D721Med (cell line): ENCODE results near the gene PLCB1.
"Not testable (repeated sequence)": the region's sequence is repeated elsewhere in the genome, so short reads cannot be mapped to it uniquely, and the experiment has no call there.

ENCODE experiments used
- DNase-seq: peaks from one replicate; pipeline ENCODE4 v3.0.0; 2011; ENCODE audit warnings: low spot score; ENCODE audit not compliant: insufficient read length
- FAIRE-seq: peaks from 2 replicates; lab custom pipeline; 2011; peaks lifted over from hg19 to GRCh38; lab: Jason Lieb, UNC
- CTCF ChIP-seq: IDR thresholded peaks from 2 replicates; pipeline ENCODE4 v1.5.1; 2012; ENCODE audit warnings: mild to moderate bottlenecking, control low read depth; ENCODE audit not compliant: insufficient read depth; ENCODE audit errors: missing control alignments

PLCB1 gene

DNA sequence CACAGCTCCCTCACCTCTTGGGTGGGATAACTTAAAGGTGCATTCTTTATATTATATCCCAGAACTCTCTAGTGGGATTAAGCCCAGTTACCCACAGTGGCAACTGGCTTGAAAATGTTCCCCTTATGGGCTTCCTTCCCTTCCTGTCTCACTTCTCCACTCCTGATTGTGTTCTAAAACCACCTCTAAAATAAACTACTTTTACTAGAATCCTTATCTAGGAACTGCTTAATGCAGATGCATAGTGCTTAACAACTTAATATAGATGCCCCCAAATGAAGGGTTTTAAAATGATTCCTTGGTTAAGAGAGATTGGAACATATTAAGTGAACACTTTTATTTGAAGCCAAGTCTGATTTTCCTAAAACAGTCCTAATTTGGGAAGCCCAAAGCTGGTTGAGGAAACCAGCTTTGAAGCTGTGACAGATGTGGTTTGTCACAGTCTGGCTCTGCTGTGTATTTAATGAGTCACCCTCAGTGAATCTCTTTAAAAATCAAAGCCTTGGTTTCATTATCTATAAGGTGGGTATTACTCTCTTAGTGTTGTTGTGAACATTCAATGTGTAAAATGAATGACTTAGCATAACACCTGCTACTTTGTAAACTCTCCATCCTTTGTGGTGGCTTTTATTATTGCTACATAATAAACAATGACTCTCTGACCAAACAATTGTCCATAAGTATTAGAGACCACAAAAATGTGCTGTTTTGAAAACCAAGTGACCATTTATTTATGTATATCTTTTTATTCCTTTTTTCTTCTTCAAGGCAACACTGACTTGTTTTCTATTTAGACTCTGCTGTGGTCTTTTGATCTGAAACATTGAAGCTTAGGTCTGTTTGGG lies 24.4 kb downstream of the PLCB1 start:
- no peak for DNase-seq
- FAIRE-seq: no peak
- no peak for TF ChIP-seq CTCF

- FAIRE-seq, DNase-seq: not testable (repeated sequence)
Observed at GRCh38 chr20:8159217-8159616, 27.2 kb downstream of the PLCB1 start.

DNA sequence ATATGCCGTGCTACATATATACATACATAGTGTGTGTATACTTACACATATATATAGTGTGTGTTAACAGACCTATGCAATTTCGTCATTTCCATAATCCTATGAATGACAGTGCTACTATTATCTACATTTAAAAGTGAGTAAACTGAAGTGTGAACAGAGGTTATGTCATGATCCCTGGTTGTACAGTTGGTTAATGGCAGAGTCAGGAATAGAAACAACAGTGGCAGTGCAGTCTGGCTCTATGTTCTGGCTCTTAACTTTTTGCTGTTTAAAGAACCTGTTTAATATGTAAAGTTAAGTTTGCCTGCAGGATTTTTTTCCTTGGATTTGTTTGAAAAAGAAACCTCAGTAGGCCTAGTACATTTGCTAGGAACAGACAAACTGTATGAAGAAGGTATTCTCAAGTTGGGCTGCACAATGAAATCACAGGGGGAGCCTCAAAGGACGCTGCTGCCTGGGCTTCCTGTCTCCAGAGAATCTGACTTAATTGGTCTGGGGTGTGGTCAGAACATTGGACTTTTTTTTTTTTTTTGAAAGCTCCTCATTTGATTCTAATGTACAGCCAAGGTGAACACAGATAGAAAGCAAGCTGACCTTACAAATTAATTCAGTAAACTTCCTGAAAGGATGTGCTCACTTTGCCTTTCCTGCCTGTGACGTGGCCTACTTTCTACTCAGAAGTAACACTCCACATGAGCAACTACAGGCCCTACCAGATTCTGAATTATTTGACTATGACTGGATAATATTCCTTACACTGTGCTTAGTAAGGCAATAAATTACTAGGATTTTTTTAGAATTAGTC lies 29.4 kb downstream of the PLCB1 start:
- no peak for DNase-seq
- no peak for FAIRE-seq
- TF ChIP-seq CTCF: no peak

GRCh38 chr20:8162610-8163009 lies 30.5 kb downstream of the PLCB1 start:
- DNase-seq (no peak), FAIRE-seq (no peak)
- no peak for TF ChIP-seq CTCF

DNA sequence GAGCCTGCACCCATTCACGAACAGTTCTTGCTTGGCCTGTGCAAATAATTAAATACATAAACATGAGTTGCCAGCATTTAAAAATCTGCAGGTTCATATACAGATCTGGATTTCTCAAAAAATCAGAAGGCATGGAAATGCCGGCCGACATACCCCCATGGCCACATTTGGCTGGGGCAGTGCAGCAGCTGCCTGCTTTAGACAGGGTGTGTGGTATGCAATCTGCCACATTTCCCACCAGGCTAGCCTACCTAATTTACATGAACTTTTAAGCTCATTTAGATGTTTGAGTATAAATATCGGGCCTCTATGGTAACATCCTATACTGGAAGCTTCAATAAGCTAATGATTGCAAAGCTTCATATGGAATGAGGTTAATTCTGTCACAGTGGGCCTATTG lies 31.5 kb downstream of the PLCB1 start:
- FAIRE-seq (no peak), DNase-seq (no peak)
- no peak for TF ChIP-seq CTCF

- no peak for DNase-seq
- FAIRE-seq: no peak
- no peak for TF ChIP-seq CTCF
Observed at GRCh38 chr20:8166730-8167129, 34.7 kb downstream of the PLCB1 start.

DNA sequence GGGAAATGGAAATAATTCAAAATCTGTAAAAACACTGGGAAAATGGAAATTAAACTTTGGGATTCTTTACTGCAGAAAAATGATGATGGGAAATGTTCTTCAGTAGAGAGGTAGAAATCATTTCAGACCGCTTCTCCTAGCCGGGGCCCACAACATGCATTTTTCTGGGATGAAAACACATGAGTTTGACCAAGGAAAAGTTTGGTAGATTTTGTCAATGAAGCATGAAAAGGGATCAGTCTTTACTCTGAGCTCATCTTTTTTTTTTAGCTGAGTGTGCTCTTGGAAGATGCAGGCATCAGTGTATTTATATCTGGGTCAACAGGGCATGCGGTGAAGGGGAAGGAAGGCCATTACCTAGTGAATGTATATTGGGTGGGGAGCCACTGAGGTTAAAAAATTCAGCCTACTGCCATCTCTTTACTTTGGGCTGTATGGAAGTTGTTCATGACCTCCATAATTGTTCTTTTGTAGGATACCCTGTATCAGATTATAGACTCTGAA lies 36.8 kb downstream of the PLCB1 start:
- no peak for FAIRE-seq
- TF ChIP-seq CTCF: no peak
- DNase-seq: no peak
